Liver (tissue), 3 donors: ENCODE measurements around the gene MDM2.

Experiments used
- EGR1 ChIP-seq, 2 donors: IDR thresholded peaks; 2 replicates each; pipeline ENCODE4 v1.6.1; 2016 to 2018; ENCODE audit warnings: antibody characterized with exemption in 2 of 2, low read depth in 2 of 2
- FOXA1 ChIP-seq: IDR thresholded peaks from 2 replicates; pipeline ENCODE4 v1.6.1; 2016; ENCODE audit warnings: antibody characterized with exemption
- FOXA2 ChIP-seq: IDR thresholded peaks from 2 replicates; pipeline ENCODE4 v1.6.1; 2016; ENCODE audit warnings: antibody characterized with exemption
- GABPA ChIP-seq, 2 donors: IDR thresholded peaks in 1 of 2; conservative IDR thresholded peaks in 1 of 2; 2 replicates each; pipeline ENCODE4 v1.6.1; 2016; ENCODE audit warnings: antibody characterized with exemption in 2 of 2, mild to moderate bottlenecking in 1 of 2, moderate library complexity in 1 of 2
- HNF4G ChIP-seq: IDR thresholded peaks from 2 replicates; pipeline ENCODE4 v1.6.1; 2016; ENCODE audit warnings: antibody characterized with exemption
- JUND ChIP-seq, 2 donors: IDR thresholded peaks; 2 replicates each; pipeline ENCODE4 v1.6.1; 2016; ENCODE audit warnings: antibody characterized with exemption in 2 of 2
- RAD21 ChIP-seq, 2 donors: IDR thresholded peaks; 2 replicates each; pipeline ENCODE4 v1.6.1; 2016; ENCODE audit warnings: antibody characterized with exemption in 2 of 2, mild to moderate bottlenecking in 2 of 2
- SP1 ChIP-seq: IDR thresholded peaks from 2 replicates; pipeline ENCODE4 v1.6.1; 2018; ENCODE audit warnings: antibody characterized with exemption, mild to moderate bottlenecking
- TAF1 ChIP-seq: conservative IDR thresholded peaks from 2 replicates; pipeline ENCODE4 v1.6.1; 2016; ENCODE audit warnings: antibody characterized with exemption, mild to moderate bottlenecking
- YY1 ChIP-seq: IDR thresholded peaks from 2 replicates; pipeline ENCODE4 v1.6.1; 2016; ENCODE audit warnings: antibody characterized with exemption, mild to moderate bottlenecking
- TF ChIP-seq, protein P1 (sequence below): fragments of 150-350 bp; IDR thresholded peaks from 2 replicates; pipeline ENCODE4 v1.5.1; 2017; ENCODE audit warnings: improper control_type of control experiment, low read depth, low read length; ENCODE audit not compliant: missing input control
- TF ChIP-seq, protein P2 (sequence below): IDR thresholded peaks from 2 replicates; pipeline ENCODE4 v1.6.1; 2016; ENCODE audit warnings: antibody characterized with exemption, mild to moderate bottlenecking
- TF ChIP-seq, protein P3 (sequence below): IDR thresholded peaks from 2 replicates; pipeline ENCODE4 v1.6.1; 2016; ENCODE audit warnings: antibody characterized with exemption
- TF ChIP-seq, protein P4 (sequence below): IDR thresholded peaks from 2 replicates; pipeline ENCODE4 v1.6.1; 2016; ENCODE audit warnings: antibody characterized with exemption
- donor health status: healthy.
- donor health status: healthy.

DNA sequence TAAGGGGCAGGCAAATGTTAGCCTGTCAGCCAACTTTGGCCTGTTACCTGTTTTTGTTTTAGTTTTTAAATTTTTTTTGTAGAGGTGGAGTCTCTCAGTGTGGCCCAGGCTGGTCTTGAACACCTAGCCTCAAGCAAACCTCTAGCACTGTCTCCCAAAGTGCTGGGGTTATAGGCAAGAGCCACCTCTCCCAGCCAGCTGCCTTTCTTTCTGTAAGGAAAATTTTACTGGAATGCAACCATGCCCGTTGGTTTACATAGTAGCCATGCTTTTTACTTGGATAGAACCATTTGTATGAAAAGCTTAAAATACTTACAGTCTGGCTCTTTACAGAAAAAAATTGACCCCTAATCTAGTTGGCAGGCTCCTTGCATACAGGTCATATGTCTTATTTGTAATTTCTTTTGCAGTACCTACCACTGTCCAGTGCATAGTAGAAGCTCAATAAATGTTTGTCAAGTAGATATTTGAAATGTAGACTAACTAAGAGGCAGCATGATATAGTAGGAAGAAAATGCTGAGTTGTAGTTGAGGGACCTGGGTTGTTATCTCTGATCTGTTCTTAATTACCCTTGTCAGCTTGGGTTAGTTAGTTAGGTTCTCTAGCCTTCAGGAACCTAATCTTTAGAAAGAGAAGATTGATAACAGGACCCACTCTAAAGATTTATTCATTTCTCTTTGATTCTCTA lies 4.7 kb downstream of the MDM2 start:
- TF ChIP-seq, protein P1, sequence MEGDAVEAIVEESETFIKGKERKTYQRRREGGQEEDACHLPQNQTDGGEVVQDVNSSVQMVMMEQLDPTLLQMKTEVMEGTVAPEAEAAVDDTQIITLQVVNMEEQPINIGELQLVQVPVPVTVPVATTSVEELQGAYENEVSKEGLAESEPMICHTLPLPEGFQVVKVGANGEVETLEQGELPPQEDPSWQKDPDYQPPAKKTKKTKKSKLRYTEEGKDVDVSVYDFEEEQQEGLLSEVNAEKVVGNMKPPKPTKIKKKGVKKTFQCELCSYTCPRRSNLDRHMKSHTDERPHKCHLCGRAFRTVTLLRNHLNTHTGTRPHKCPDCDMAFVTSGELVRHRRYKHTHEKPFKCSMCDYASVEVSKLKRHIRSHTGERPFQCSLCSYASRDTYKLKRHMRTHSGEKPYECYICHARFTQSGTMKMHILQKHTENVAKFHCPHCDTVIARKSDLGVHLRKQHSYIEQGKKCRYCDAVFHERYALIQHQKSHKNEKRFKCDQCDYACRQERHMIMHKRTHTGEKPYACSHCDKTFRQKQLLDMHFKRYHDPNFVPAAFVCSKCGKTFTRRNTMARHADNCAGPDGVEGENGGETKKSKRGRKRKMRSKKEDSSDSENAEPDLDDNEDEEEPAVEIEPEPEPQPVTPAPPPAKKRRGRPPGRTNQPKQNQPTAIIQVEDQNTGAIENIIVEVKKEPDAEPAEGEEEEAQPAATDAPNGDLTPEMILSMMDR, result no peak
- no peak for TF ChIP-seq GABPA (IDR thresholded peaks at IDR 0.05 in 1 of 2, conservative IDR thresholded peaks at IDR 0.05 in 1 of 2)
- no peak for TF ChIP-seq TAF1
- TF ChIP-seq RAD21 (IDR thresholded peaks at IDR 0.05), result no peak
- TF ChIP-seq, protein P2, sequence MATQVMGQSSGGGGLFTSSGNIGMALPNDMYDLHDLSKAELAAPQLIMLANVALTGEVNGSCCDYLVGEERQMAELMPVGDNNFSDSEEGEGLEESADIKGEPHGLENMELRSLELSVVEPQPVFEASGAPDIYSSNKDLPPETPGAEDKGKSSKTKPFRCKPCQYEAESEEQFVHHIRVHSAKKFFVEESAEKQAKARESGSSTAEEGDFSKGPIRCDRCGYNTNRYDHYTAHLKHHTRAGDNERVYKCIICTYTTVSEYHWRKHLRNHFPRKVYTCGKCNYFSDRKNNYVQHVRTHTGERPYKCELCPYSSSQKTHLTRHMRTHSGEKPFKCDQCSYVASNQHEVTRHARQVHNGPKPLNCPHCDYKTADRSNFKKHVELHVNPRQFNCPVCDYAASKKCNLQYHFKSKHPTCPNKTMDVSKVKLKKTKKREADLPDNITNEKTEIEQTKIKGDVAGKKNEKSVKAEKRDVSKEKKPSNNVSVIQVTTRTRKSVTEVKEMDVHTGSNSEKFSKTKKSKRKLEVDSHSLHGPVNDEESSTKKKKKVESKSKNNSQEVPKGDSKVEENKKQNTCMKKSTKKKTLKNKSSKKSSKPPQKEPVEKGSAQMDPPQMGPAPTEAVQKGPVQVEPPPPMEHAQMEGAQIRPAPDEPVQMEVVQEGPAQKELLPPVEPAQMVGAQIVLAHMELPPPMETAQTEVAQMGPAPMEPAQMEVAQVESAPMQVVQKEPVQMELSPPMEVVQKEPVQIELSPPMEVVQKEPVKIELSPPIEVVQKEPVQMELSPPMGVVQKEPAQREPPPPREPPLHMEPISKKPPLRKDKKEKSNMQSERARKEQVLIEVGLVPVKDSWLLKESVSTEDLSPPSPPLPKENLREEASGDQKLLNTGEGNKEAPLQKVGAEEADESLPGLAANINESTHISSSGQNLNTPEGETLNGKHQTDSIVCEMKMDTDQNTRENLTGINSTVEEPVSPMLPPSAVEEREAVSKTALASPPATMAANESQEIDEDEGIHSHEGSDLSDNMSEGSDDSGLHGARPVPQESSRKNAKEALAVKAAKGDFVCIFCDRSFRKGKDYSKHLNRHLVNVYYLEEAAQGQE, result no peak
- no peak for TF ChIP-seq FOXA2
- no peak for TF ChIP-seq JUND (IDR thresholded peaks at IDR 0.05)
- TF ChIP-seq, protein P3, sequence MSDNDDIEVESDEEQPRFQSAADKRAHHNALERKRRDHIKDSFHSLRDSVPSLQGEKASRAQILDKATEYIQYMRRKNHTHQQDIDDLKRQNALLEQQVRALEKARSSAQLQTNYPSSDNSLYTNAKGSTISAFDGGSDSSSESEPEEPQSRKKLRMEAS, result no peak
- TF ChIP-seq, protein P4, sequence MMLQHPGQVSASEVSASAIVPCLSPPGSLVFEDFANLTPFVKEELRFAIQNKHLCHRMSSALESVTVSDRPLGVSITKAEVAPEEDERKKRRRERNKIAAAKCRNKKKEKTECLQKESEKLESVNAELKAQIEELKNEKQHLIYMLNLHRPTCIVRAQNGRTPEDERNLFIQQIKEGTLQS, result no peak
- TF ChIP-seq HNF4G, result no peak
- no peak for TF ChIP-seq SP1
- TF ChIP-seq EGR1 (IDR thresholded peaks at IDR 0.05; ENCODE audit: low read depth in 2 of 2), result no peak
- no peak for TF ChIP-seq YY1
- no peak for TF ChIP-seq FOXA1
